Islet of Langerhans (tissue), 1 donor: ENCODE data around the gene KTN1.

Source experiments
- FAIRE-seq: peaks from one replicate; lab custom pipeline; 2011; peaks lifted over from hg19 to GRCh38; lab: Jason Lieb, UNC

Gene KTN1

GRCh38 chr14:55681096-55681495 lies 101.1 kb downstream of the KTN1 start:
- no peak for FAIRE-seq

- FAIRE-seq: no peak
Observed at GRCh38 chr14:55684956-55685584, 105.1 kb downstream of the KTN1 start.

- FAIRE-seq: no peak
Observed at GRCh38 chr14:55686713-55687112, 106.7 kb downstream of the KTN1 start.

GRCh38 chr14:55688566-55688965 lies 108.6 kb downstream of the KTN1 start:
- no peak for FAIRE-seq

GRCh38 chr14:55689981-55690871 lies 110.2 kb downstream of the KTN1 start:
- FAIRE-seq: no peak

- FAIRE-seq: no peak
Observed at GRCh38 chr14:55691659-55692058, 111.7 kb downstream of the KTN1 start.

- no peak for FAIRE-seq
Observed at GRCh38 chr14:55693904-55694303, 113.9 kb downstream of the KTN1 start.

- no peak for FAIRE-seq
Observed at GRCh38 chr14:55697414-55697861, 117.4 kb downstream of the KTN1 start.

- FAIRE-seq: no peak
Observed at GRCh38 chr14:55698051-55698450, 118.0 kb downstream of the KTN1 start.

- FAIRE-seq: no peak
Observed at GRCh38 chr14:55699131-55700057, 119.4 kb downstream of the KTN1 start.

- FAIRE-seq: no peak
Observed at GRCh38 chr14:55701638-55702037, 121.6 kb downstream of the KTN1 start.

GRCh38 chr14:55702511-55702910 lies 122.5 kb downstream of the KTN1 start:
- no peak for FAIRE-seq

- no peak for FAIRE-seq
Observed at GRCh38 chr14:55704654-55705053, 124.6 kb downstream of the KTN1 start.

- peak; percentile 97 for FAIRE-seq
Observed at GRCh38 chr14:55705651-55706364, 125.8 kb downstream of the KTN1 start.

GRCh38 chr14:55706365-55706684 lies 126.3 kb downstream of the KTN1 start:
- no peak for FAIRE-seq

- FAIRE-seq: no peak
Observed at GRCh38 chr14:55706893-55707292, 126.9 kb downstream of the KTN1 start.

- peak; percentile 98 for FAIRE-seq
Observed at GRCh38 chr14:55707365-55707804, 127.4 kb downstream of the KTN1 start.

GRCh38 chr14:55710506-55711041 lies 130.6 kb downstream of the KTN1 start:
- no peak for FAIRE-seq

GRCh38 chr14:55711175-55711811 lies 131.3 kb downstream of the KTN1 start:
- FAIRE-seq: no peak

GRCh38 chr14:55712491-55712890 lies 132.5 kb downstream of the KTN1 start:
- FAIRE-seq: no peak

- no peak for FAIRE-seq
Observed at GRCh38 chr14:55713486-55713885, 133.5 kb downstream of the KTN1 start.
